ENCODE measurements around the gene CTDSPL. TPM values are rescaled to one million over a fixed set of nuclear protein-coding genes. Genes with fewer than 3 reads are reported as not detected.

CTDSPL gene
- total and polyA plus RNA-seq, 2 donors = 36.9 to 58.2 TPM

GRCh38 chr3:38015984-38016383 is 154.3 kb downstream of the CTDSPL start:
- peaks cover 8% of the 10 kb centered on the region for H3K36me3 ChIP-seq (ENCODE audit: insufficient read depth)
- DNase-seq (ENCODE audit: extremely low spot score) = no peak
- 87% methylated on average over 3 of the region's 3 CpGs for WGBS

GRCh38 chr3:38016410-38016809 is 154.7 kb downstream of the CTDSPL start:
- Histone ChIP-seq H3K36me3 (ENCODE audit: insufficient read depth) (peaks cover 8% of the 10 kb centered on the region), H3K27ac (ENCODE audit: low read depth) (no peak overlapping the region), H3K4me3 (ENCODE audit: low read depth, low read length) (no peak overlapping the region), H3K4me1 (ENCODE audit: insufficient read depth) (no peaks in the 10 kb centered on the region)
- no peak for DNase-seq (ENCODE audit: extremely low spot score)
- 99% methylated on average over 13 of the region's 13 CpGs for WGBS

More at GRCh38 chr3:38015984-38016383, 154.3 kb downstream of the CTDSPL start:
- no peak overlapping the region for H3K27ac ChIP-seq (ENCODE audit: low read depth)
- H3K4me3 ChIP-seq (ENCODE audit: low read depth, low read length) = no peak overlapping the region
- no peaks in the 10 kb centered on the region for H3K4me1 ChIP-seq (ENCODE audit: insufficient read depth)

GRCh38 chr3:38016847-38017444 is 155.3 kb downstream of the CTDSPL start:
- no peaks in the 10 kb centered on the region for H3K4me1 ChIP-seq (ENCODE audit: insufficient read depth)
- DNase-seq (ENCODE audit: extremely low spot score) = no peak
- H3K36me3 ChIP-seq (ENCODE audit: insufficient read depth) = peaks cover 8% of the 10 kb centered on the region
- H3K4me3 ChIP-seq (ENCODE audit: low read depth, low read length) = no peak overlapping the region
- H3K27ac ChIP-seq (ENCODE audit: low read depth) = no peak overlapping the region
- 87% methylated on average over 6 of the region's 6 CpGs for WGBS

- WGBS = 84% methylated on average over 9 of the region's 9 CpGs
- Histone ChIP-seq H3K27ac (ENCODE audit: low read depth) (no peak overlapping the region), H3K36me3 (ENCODE audit: insufficient read depth) (peaks cover 8% of the 10 kb centered on the region), H3K4me1 (ENCODE audit: insufficient read depth) (no peaks in the 10 kb centered on the region), H3K4me3 (ENCODE audit: low read depth, low read length) (no peak overlapping the region)
- no peak for DNase-seq (ENCODE audit: extremely low spot score)
Measured at GRCh38 chr3:38017445-38018295, 156.0 kb downstream of the CTDSPL start.

GRCh38 chr3:38018296-38019266 is 156.9 kb downstream of the CTDSPL start:
- Histone ChIP-seq H3K4me3 (ENCODE audit: low read depth, low read length) (no peak overlapping the region), H3K36me3 (ENCODE audit: insufficient read depth) (peaks cover 8% of the 10 kb centered on the region), H3K27ac (ENCODE audit: low read depth) (no peak overlapping the region), H3K4me1 (ENCODE audit: insufficient read depth) (no peaks in the 10 kb centered on the region)
- DNase-seq (ENCODE audit: extremely low spot score) = no peak
- 80% methylated on average over 13 of the region's 13 CpGs for WGBS

GRCh38 chr3:38019658-38020341 is 158.1 kb downstream of the CTDSPL start:
- WGBS = 86% methylated on average over 10 of the region's 10 CpGs
- no peak for DNase-seq (ENCODE audit: extremely low spot score)
- no peaks in the 10 kb centered on the region for H3K4me1 ChIP-seq (ENCODE audit: insufficient read depth)
- peaks cover 8% of the 10 kb centered on the region for H3K36me3 ChIP-seq (ENCODE audit: insufficient read depth)
- H3K4me3 ChIP-seq (ENCODE audit: low read depth, low read length) = no peak overlapping the region
- H3K27ac ChIP-seq (ENCODE audit: low read depth) = no peak overlapping the region

GRCh38 chr3:38020342-38020726 is 158.7 kb downstream of the CTDSPL start:
- no peak overlapping the region for H3K4me3 ChIP-seq (ENCODE audit: low read depth, low read length)
- no peaks in the 10 kb centered on the region for H3K4me1 ChIP-seq (ENCODE audit: insufficient read depth)
- peaks cover 8% of the 10 kb centered on the region for H3K36me3 ChIP-seq (ENCODE audit: insufficient read depth)
- no peak overlapping the region for H3K27ac ChIP-seq (ENCODE audit: low read depth)
- WGBS = 87% methylated on average over 3 of the region's 3 CpGs
- no peak for DNase-seq (ENCODE audit: extremely low spot score)

GRCh38 chr3:38021196-38021595 is 159.5 kb downstream of the CTDSPL start:
- H3K36me3 ChIP-seq (ENCODE audit: insufficient read depth) = peaks cover 3% of the 10 kb centered on the region
- no peaks in the 10 kb centered on the region for H3K4me1 ChIP-seq (ENCODE audit: insufficient read depth)
- WGBS = 79% methylated on average over 4 of the region's 4 CpGs
- H3K27ac ChIP-seq (ENCODE audit: low read depth) = no peak overlapping the region
- H3K4me3 ChIP-seq (ENCODE audit: low read depth, low read length) = no peak overlapping the region
- DNase-seq (ENCODE audit: extremely low spot score) = no peak

- no peaks in the 10 kb centered on the region for H3K36me3 ChIP-seq (ENCODE audit: insufficient read depth)
- no peak overlapping the region for H3K27ac ChIP-seq (ENCODE audit: low read depth)
- WGBS = 60% methylated on average over 3 of the region's 3 CpGs
- no peak for DNase-seq (ENCODE audit: extremely low spot score)
- no peak overlapping the region for H3K4me3 ChIP-seq (ENCODE audit: low read depth, low read length)
- no peaks in the 10 kb centered on the region for H3K4me1 ChIP-seq (ENCODE audit: insufficient read depth)
Measured at GRCh38 chr3:38022301-38022700, 160.6 kb downstream of the CTDSPL start.

GRCh38 chr3:38022896-38023709 is 161.4 kb downstream of the CTDSPL start:
- Histone ChIP-seq H3K4me1 (ENCODE audit: insufficient read depth) (no peaks in the 10 kb centered on the region), H3K4me3 (ENCODE audit: low read depth, low read length) (no peak overlapping the region), H3K27ac (ENCODE audit: low read depth) (no peak overlapping the region), H3K36me3 (ENCODE audit: insufficient read depth) (no peaks in the 10 kb centered on the region)
- no peak for DNase-seq (ENCODE audit: extremely low spot score)
- WGBS = 88% methylated on average over 6 of the region's 6 CpGs

GRCh38 chr3:38026856-38027255 is 165.2 kb downstream of the CTDSPL start:
- 71% methylated on average over 4 of the region's 4 CpGs for WGBS
- Histone ChIP-seq H3K27ac (ENCODE audit: low read depth) (no peak overlapping the region), H3K4me3 (ENCODE audit: low read depth, low read length) (no peak overlapping the region), H3K36me3 (ENCODE audit: insufficient read depth) (no peaks in the 10 kb centered on the region), H3K4me1 (ENCODE audit: insufficient read depth) (no peaks in the 10 kb centered on the region)
- no peak for DNase-seq (ENCODE audit: extremely low spot score)
